GM18867 (cell line): ENCODE results near the gene H6PD.

Experiments
- ATAC-seq: cut with Tn5 transposase; IDR thresholded peaks from one replicate; pipeline ENCODE4 v1.9.1; 2021; ENCODE audit warnings: mild to moderate bottlenecking, moderate library complexity; ENCODE audit not compliant: unreplicated experiment

The H6PD gene

DNA sequence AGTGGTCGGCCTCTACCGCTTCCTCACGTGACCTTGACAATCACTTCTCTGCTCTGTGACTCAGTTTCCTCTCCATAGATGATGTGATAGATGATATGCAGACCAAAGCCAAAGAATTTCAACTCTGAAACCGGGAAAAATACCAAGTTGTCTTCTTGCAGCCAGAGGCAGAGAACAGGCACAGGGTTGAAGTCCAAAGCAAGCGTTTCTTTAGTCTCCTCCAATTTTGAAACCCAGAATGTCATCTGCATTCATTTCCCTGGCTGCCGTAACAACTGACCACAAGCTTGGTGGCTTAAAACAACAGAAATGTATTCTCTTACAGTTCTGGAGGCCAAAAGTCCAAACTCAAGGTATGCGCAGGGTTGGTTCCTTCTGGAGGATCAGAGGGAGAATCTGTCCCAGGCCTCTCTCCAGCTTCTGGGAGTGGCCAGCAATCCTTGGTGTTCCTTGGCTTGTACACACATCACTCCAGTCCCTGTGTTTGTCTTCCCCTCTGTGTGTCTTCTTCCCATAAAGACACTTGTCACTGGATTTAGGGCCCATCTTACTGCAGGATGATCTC is 30.3 kb upstream of the H6PD start:
- ATAC-seq = no peak

- no peak for ATAC-seq
These were observed 27.5 kb upstream of the H6PD start for GRCh38 chr1:9207086-9207485.

DNA sequence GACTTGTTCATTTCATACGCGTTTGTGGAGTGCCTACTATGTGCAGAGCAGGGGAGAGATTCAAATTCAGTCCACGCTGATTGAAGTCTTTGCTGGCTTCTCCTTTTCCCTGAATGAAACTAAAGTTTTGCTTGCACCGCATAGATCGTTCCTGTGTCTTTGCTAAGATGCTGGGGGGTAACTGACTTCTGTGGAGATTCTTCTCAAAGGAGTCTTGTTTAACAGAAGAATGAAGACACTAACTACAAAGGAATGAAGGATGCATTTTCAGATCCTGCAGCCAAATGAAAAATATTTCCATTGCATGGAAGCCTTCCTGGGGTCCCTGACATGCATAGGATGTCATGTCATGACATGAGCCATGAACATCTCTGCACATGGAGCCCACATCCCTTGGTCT is 26.9 kb upstream of the H6PD start:
- ATAC-seq = no peak

DNA sequence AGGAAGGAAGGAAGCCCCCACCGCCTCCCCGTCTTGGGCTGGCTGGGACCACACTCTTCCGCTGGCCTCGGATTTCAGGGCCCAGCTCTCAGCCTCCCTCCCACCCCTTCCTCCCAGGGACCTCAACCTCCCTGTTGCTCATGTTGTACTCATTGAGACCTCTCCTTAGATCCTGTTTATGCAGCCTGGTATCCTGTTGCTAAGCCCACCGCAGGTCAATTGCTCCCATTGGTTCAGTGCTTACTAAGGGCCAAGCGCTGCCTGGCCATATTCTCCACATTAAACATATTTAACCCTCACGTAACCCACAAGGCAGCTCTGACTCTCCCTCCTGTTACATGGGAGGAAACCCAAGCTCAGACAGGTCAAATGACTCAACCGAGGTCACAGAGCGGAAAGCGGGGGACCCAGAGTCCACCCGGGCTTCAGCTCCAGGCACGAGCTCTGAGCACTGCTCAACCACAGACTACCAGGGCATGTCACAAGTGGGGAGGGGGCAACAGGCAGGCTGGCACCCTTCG is 23.2 kb upstream of the H6PD start:
- no peak for ATAC-seq

- no peak for ATAC-seq
These were observed 21.8 kb upstream of the H6PD start for GRCh38 chr1:9212735-9213134.

DNA sequence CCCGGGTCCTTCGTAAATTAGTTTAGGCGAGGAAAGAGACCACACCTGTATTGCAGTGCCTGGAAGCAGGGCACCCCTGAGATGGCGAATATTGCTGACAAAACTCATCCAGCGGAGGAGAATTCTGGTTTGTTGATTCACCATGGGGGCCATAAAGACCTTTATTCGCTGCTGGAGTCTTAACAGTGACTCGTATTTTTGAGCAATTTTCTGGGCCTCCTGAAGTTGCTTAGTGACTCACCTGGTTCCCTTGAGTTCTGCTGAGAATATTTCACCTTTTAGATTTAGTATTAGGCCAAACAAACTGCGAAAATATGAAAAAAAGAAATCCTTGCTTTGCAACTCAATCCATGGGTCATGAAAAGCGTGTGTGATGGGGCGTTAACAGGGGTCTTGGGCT is 20.6 kb upstream of the H6PD start:
- ATAC-seq = no peak

- ATAC-seq = no peak
These were observed 15.7 kb upstream of the H6PD start for GRCh38 chr1:9218917-9219316.

DNA sequence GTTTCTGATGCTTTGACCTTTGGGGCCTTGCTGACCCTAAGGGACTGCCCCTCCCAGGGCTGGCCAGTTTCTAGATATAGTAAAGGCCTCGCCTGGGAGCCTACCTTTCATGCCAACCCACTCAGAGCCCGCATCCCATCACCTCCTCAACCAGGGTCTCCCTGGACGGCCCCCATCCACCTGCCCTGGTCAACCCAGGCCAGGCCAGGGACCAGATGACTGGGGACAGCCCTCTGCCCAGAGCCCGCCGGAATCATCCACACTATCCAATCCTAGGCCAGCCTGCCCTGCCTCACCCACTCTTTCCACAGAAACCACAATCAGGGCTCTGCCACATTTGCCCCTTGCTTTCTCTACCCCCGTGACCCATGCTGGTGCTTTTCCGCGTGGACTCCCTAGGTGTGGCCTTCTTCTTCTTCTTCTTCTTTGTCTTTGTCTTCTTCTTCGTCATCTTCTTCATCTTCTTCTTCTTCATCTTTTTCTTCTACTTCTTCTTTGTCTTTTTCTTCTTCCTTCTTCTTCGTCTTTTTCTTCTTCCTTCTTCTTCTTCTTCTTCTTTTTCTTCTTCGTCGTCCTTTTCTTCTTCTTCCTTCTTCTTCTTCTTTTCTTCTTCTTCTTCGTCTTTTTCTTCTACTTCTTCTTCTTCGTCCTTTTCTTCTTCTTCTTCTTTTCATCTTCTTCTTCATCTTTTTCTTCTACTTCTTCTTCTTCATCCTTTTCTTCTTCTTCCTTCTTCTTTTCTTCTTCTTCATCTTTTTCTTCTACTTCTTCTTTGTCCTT is 11.5 kb upstream of the H6PD start:
- ATAC-seq = no peak

DNA sequence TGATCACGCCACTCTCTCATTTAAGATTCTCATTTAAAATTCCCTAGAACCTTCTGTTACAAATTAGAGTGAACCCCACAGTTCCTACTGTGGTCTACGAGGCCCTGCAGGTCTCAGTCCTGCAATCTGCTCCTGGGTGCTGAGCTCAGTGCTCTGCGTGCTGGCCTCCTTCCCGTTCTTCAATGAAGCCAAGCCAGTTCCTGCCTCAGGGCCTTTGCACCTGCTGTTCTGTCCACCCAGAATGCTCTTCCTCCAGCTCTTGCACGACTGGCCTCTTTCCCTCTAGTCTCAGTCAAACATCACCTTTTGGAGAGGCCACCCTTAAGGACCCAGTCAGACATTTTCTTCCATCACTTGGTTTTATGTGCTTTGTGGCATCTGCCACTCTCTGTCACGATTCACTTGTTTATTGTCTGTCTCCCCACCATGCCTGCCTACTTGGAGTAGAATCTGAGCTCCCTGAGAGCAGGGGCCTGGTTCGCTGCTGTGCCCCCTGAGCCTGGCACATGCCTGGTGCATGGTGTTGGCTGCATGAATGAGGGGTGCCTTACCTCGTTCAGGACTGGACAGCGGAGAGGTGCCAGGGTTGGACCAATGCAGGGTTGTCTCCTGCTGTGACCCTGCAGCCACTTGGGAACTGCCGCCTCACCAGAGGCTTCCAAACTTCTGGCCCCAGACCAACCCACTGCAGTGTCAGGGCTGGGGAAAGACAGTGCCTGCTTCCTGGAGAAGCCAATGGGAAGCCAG is 9.7 kb upstream of the H6PD start:
- no peak for ATAC-seq

DNA sequence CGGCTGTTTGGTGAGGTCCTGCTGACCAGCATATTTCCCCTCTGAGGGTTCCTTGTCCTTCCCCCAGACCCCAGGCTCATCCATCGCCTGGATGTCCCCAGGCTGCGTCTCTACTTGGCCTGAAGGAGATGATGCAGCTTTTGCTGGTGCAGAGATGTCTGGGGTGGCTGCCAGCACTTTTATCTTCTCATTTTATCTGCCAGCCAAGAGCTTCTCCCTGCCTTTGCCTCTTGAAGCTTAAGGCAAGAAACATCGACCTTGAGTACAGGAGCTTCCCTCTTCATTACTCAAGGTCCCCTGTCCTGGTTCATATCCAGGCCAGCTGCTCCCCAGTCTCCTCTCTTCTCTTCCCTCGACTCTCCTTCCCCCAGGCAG is 9.2 kb upstream of the H6PD start:
- ATAC-seq = no peak

DNA sequence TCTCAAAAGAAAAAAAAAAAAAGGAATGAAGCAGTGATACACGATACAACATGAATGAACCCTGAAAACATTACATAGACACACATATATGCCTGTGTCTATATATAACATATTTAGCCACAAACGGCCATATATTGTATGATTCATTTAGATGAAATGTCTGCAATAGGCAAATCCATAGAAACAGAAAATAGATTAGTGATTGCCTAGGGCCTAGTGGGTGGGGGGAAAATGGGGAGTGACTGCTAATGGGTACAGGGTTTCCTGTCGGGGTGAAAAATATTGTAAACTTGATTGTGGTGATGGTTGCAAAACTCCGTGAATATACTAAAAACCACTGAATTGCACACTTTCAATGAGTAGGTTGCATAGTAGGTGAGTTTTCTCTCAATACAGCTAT is 6.0 kb upstream of the H6PD start:
- ATAC-seq = no peak

- no peak for ATAC-seq
These were observed 5.0 kb upstream of the H6PD start for GRCh38 chr1:9229549-9229948.

- no peak for ATAC-seq
These were observed 3.6 kb upstream of the H6PD start for GRCh38 chr1:9230869-9231533.

GRCh38 chr1:9231648-9232332 is 2.8 kb upstream of the H6PD start:
- no peak for ATAC-seq

GRCh38 chr1:9233241-9233941 is 1.2 kb upstream of the H6PD start:
- ATAC-seq = no peak

- ATAC-seq = no peak
These were observed 692 bp upstream of the H6PD start for GRCh38 chr1:9233942-9234222.

DNA sequence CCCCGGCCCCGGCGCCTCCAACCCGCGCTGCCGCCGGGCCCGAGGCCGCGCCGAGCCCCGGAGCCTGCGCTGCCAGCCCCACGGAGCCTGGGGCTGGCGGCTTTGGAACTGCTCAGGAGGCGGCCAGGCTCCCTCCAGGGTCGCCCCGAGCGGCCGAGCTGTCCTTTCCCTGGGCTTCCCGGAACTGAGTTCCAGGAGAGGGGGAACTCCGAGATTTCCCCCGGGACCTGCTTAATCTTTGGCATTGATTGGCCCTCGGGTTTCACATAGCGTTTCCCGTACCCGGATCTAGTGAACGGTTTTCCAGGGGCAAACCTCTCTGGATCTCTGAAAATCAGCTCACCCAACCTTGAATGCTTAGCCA is 504 bp downstream of the H6PD start:
- no peak for ATAC-seq

DNA sequence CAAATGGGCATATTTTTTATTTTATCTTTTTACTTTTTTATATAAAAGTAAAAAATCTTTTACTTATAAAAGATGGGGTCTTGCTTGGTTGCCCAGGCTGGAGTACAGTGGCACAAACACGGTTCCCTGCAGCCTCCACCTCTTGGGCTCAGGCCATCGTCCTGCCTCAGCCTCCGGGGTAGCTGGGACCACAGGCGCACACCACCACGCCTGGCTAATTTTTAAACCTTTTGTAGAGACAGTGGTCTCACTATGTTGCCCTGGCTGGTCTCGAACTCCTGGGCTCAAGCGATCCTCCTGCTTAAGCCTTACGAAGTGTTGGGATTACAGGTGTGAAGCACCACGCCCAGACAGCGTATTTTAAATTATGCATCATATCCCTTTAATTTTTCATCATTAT is 986 bp downstream of the H6PD start:
- ATAC-seq = no peak

GRCh38 chr1:9238134-9238533 is 3.6 kb downstream of the H6PD start:
- ATAC-seq = no peak

DNA sequence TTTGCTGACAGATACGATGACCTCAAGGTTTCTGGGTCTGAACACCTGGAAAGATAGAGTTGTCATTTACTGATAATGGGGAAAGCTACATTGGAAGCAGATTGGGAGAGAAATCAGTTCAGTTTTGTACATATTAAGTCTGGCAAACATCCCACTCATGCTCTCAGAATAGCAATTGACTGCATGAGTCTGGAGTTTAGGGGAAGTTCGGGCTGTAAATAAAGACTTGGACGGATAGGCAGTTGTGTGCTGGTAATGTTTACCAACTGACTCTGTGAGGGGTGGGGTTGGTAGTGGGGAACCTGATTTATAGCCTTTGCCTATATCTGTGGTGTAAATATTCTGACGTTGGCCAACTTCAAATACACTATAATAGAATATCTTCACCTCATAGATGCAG is 4.0 kb downstream of the H6PD start:
- ATAC-seq = no peak
